H1 (cell line): ENCODE measurements around the gene KRTAP12-4.

Source experiments
- YY1 ChIP-seq: IDR thresholded peaks from 2 replicates; pipeline ENCODE4 v1.6.1; 2011; ENCODE audit warnings: low read depth, mild to moderate bottlenecking, low read length
- TF ChIP-seq, protein P1 (sequence below): IDR thresholded peaks from 2 replicates; pipeline ENCODE4 v1.6.1; 2011; ENCODE audit warnings: low read length, improper control_type of control experiment
- TF ChIP-seq, protein P2 (sequence below): IDR thresholded peaks from 2 replicates; pipeline ENCODE4 v1.6.1; 2012; ENCODE audit warnings: inconsistent platforms
- TF ChIP-seq, protein P3 (sequence below), 3 experiments: IDR thresholded peaks; 1 replicate in 2 of 3; 2 replicates in 1 of 3; pipeline versions ENCODE4 v1.5.1 to v1.6.1; 2011; ENCODE audit warnings: low read length in 3 of 3, mild to moderate bottlenecking in 3 of 3, inconsistent platforms in 2 of 3, low read depth in 1 of 3, moderate library complexity in 1 of 3; ENCODE audit not compliant: insufficient read depth in 1 of 3; ENCODE audit errors: control extremely low read depth in 1 of 3

DNA sequence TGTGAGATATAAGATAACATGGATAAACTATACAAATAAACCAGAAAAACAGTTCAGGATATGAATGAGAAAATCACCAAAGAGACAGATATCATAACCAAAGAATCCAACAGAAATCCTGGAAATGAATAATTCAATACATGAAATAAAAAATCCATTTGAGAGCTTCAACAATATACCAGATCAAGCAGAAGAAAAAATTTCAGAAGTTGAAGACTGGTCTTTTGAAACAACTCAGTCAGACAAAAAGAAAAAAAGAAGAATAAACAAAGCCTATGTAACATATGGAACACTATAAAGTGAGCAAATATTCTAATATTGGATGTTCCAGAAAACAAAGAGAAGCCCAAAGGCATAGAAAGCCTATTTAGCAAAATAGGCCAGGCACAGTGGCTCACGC is 17.5 kb upstream of the KRTAP12-4 start:
- TF ChIP-seq, protein P1, sequence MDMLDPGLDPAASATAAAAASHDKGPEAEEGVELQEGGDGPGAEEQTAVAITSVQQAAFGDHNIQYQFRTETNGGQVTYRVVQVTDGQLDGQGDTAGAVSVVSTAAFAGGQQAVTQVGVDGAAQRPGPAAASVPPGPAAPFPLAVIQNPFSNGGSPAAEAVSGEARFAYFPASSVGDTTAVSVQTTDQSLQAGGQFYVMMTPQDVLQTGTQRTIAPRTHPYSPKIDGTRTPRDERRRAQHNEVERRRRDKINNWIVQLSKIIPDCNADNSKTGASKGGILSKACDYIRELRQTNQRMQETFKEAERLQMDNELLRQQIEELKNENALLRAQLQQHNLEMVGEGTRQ = no peak
- TF ChIP-seq, protein P2, sequence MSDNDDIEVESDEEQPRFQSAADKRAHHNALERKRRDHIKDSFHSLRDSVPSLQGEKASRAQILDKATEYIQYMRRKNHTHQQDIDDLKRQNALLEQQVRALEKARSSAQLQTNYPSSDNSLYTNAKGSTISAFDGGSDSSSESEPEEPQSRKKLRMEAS = no peak
- no peak for TF ChIP-seq YY1
- TF ChIP-seq, protein P3, sequence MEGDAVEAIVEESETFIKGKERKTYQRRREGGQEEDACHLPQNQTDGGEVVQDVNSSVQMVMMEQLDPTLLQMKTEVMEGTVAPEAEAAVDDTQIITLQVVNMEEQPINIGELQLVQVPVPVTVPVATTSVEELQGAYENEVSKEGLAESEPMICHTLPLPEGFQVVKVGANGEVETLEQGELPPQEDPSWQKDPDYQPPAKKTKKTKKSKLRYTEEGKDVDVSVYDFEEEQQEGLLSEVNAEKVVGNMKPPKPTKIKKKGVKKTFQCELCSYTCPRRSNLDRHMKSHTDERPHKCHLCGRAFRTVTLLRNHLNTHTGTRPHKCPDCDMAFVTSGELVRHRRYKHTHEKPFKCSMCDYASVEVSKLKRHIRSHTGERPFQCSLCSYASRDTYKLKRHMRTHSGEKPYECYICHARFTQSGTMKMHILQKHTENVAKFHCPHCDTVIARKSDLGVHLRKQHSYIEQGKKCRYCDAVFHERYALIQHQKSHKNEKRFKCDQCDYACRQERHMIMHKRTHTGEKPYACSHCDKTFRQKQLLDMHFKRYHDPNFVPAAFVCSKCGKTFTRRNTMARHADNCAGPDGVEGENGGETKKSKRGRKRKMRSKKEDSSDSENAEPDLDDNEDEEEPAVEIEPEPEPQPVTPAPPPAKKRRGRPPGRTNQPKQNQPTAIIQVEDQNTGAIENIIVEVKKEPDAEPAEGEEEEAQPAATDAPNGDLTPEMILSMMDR (IDR thresholded peaks at IDR 0.05; ENCODE audit: control extremely low read depth in 1 of 3, insufficient read depth in 1 of 3, low read depth in 1 of 3, low read length in 3 of 3) = no peak
